Subcutaneous preadipocyte (primary cell): ENCODE results near the gene CUL5. TPM values are rescaled to one million over a fixed set of nuclear protein-coding genes. Genes with fewer than 3 reads are reported as not detected.

Experiments used
- small RNA-seq: library from RNA; depleted of rRNA; stranded (forward); fragments of <200 nt; gene quantifications from one replicate; pipeline ENCODE3, GENCODE V24; 2012
- total RNA-seq: library from RNA; depleted of rRNA; stranded (reverse); fragments of >200 nt; gene quantifications from 2 replicates; pipeline ENCODE4 v1.2.3, GENCODE V29; 2012

The CUL5 gene
- total RNA-seq: 29.0 and 34.4 TPM in 2 replicates

DNA sequence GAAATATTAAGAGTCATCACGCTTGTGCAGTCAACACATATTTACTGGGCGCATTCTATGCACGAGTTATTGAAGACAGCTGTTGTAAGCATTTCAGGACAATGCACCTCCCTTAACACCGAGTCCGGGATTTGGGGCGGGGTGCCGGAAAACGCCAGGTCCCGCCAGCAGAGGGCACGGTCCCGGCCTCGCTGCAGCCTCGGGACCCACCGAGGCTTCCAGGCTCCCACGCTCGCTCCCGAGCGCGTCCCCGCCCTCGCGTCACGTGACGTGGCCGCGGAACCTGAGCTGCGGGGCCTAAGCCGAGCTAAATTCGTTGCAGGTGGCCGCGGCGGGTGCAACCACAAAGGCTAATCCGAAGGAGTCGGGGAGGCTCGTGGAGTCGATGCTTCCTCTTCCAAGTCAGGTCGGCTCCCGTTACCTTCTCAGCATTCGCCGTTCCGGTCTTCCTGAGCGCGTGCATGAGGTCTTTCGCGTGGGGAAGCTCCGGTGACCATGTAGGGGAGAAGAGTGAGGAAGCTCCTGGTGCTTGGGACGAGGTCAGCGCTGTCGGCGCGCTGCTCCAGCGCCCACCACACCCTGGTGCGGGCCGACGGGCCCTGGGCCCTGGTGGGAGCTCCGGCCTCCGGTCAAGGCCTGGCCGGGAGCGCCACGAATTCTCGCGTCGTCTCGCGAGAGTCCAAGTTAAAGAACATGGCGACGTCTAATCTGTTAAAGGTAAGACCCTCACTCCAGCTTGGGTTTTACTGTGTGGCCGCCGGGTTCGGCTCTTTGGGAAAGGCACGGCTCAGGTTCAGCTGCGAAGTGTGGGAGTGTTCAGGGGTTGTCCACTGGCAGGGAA is at the start of gene CUL5:
CUL5 (plus strand) TSS at position 243 of the 841 bp plus-strand sequence; CDS start at position 694, 451 bp downstream.

DNA sequence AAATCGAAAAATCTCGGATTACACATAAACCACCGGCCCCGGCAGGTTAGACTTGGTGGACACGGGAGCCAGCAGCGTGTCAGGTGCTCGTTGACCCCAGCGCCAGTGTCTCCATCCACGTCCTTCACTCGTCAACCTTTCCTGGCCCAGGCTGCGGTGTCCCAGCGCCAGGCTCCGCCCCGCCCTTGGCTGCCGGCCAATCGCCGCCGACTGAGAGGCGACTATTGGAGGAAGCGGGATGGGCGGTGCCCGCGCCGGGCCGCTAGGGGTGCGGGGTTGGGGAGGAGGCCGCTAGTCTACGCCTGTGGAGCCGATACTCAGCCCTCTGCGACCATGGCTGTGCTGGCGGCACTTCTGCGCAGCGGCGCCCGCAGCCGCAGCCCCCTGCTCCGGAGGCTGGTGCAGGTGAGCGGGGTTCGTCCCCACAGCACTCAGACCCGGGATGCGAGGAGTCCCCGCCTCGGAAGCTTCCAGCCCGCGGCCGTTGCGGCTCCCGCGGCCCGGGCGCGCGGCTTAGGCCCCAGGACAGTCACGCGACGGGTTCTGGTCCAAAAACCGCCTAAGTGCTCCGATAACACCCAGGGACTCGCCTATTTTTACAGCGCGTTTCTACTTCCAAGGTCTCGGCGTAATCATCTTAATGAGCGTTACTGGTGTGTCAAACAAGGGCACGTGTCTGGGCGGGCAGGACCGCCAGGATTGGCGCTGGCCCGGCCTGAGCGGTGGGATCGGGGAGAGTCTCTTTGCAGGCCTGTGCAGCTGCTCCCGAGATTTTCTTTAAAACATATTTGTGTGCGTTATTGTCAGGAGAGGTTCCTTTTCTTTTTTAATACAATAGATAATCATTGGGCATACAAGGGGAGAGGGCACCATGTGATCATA is 112.8 kb downstream of the CUL5 start, which contains the start of gene ACAT1:
ACAT1 (plus strand) TSS at position 294 of the 882 bp plus-strand sequence; CDS start at position 334, 40 bp downstream.

Small RNA genes within 50 kb of the gene (small RNA-seq; reads per million reads assigned to genes)
- not detected for gene RF00019

Other genes with a start within 250 kb of the CUL5 start
- gene SLC35F2, start 150.1 kb upstream of the CUL5 start, total RNA-seq: 16.5 and 36.4 TPM in 2 replicates
- under 0.01 TPM in 1 of 2 replicates, not detected in the other for gene RAB39A, start 80.5 kb upstream of the CUL5 start, total RNA-seq
- 69.8 and 90.0 TPM in 2 replicates for gene ACAT1, start 112.7 kb downstream of the CUL5 start, total RNA-seq
- gene NPAT, start 213.7 kb downstream of the CUL5 start, total RNA-seq: 12.9 and 17.6 TPM in 2 replicates
- 111 and 117 TPM in 2 replicates for gene ATM, start 214.2 kb downstream of the CUL5 start, total RNA-seq